Ishikawa (cell line): Measurements from ENCODE around the gene NDUFB8.

Source experiments
- CEBPB ChIP-seq: IDR thresholded peaks from 2 replicates; pipeline ENCODE4 v1.6.1; 2012
- CREB1 ChIP-seq: IDR thresholded peaks from 2 replicates; pipeline ENCODE4 v1.6.1; 2012; ENCODE audit warnings: low read depth
- EP300 ChIP-seq: IDR thresholded peaks from 2 replicates; pipeline ENCODE4 v1.6.1; 2012; ENCODE audit warnings: borderline replicate concordance
- FOXM1 ChIP-seq: IDR thresholded peaks from 2 replicates; pipeline ENCODE4 v1.6.1; 2012; ENCODE audit warnings: low read depth, borderline replicate concordance
- NFIC ChIP-seq: IDR thresholded peaks from 2 replicates; pipeline ENCODE4 v1.6.1; 2012
- RAD21 ChIP-seq: IDR thresholded peaks from 2 replicates; pipeline ENCODE4 v1.6.1; 2012; ENCODE audit warnings: low read depth
- TAF1 ChIP-seq: IDR thresholded peaks from 2 replicates; pipeline ENCODE4 v1.6.1; 2012; ENCODE audit warnings: low read depth, mild to moderate bottlenecking
- TCF12 ChIP-seq: IDR thresholded peaks from 2 replicates; pipeline ENCODE4 v1.6.1; 2012; ENCODE audit warnings: low read depth
- TEAD4 ChIP-seq: IDR thresholded peaks from 2 replicates; pipeline ENCODE4 v1.6.1; 2012
- YY1 ChIP-seq: IDR thresholded peaks from 2 replicates; pipeline ENCODE4 v1.6.1; 2012; ENCODE audit warnings: low read depth
- ZBTB7A ChIP-seq: IDR thresholded peaks from 2 replicates; pipeline ENCODE4 v1.6.1; 2012; ENCODE audit warnings: low read depth
- TF ChIP-seq, protein P1 (sequence below): IDR thresholded peaks from 2 replicates; pipeline ENCODE4 v1.6.1; 2012
- TF ChIP-seq, protein P2 (sequence below): IDR thresholded peaks from 2 replicates; pipeline ENCODE4 v1.6.1; 2012; ENCODE audit warnings: low read depth, mild to moderate bottlenecking
- TF ChIP-seq, protein P3 (sequence below): IDR thresholded peaks from 2 replicates; pipeline ENCODE4 v1.6.1; 2012

DNA sequence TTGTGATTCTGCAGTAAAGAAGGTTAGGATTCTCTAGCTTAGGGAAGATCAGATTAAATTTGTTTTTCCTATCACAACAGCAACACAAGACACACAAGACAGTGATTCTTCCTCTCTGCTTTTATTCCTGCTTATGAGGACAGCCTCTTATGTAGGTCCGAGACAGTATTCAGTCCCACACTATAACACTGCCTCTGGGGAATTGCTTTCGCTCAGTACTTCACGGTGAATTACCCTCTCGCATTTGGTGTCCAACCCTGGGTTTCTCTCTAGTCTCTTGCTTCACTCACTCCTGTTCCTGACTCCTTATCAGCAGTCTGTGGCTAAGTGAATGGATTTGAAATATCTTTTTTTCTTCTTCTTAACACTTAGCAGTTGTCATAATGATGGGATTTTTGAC lies 7.8 kb upstream of the NDUFB8 start:
- TF ChIP-seq TCF12 (no peak), ZBTB7A (no peak), TEAD4 (no peak), CEBPB (no peak), RAD21 (no peak), EP300 (no peak), TAF1 (no peak), YY1 (no peak), FOXM1 (no peak), CREB1 (no peak), NFIC (no peak)
- TF ChIP-seq, protein P1, sequence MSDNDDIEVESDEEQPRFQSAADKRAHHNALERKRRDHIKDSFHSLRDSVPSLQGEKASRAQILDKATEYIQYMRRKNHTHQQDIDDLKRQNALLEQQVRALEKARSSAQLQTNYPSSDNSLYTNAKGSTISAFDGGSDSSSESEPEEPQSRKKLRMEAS: no peak
- TF ChIP-seq, protein P2, sequence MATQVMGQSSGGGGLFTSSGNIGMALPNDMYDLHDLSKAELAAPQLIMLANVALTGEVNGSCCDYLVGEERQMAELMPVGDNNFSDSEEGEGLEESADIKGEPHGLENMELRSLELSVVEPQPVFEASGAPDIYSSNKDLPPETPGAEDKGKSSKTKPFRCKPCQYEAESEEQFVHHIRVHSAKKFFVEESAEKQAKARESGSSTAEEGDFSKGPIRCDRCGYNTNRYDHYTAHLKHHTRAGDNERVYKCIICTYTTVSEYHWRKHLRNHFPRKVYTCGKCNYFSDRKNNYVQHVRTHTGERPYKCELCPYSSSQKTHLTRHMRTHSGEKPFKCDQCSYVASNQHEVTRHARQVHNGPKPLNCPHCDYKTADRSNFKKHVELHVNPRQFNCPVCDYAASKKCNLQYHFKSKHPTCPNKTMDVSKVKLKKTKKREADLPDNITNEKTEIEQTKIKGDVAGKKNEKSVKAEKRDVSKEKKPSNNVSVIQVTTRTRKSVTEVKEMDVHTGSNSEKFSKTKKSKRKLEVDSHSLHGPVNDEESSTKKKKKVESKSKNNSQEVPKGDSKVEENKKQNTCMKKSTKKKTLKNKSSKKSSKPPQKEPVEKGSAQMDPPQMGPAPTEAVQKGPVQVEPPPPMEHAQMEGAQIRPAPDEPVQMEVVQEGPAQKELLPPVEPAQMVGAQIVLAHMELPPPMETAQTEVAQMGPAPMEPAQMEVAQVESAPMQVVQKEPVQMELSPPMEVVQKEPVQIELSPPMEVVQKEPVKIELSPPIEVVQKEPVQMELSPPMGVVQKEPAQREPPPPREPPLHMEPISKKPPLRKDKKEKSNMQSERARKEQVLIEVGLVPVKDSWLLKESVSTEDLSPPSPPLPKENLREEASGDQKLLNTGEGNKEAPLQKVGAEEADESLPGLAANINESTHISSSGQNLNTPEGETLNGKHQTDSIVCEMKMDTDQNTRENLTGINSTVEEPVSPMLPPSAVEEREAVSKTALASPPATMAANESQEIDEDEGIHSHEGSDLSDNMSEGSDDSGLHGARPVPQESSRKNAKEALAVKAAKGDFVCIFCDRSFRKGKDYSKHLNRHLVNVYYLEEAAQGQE: no peak
- TF ChIP-seq, protein P3, sequence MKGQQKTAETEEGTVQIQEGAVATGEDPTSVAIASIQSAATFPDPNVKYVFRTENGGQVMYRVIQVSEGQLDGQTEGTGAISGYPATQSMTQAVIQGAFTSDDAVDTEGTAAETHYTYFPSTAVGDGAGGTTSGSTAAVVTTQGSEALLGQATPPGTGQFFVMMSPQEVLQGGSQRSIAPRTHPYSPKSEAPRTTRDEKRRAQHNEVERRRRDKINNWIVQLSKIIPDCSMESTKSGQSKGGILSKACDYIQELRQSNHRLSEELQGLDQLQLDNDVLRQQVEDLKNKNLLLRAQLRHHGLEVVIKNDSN: no peak
